Stomach (tissue), 4 donors: ENCODE measurements around the gene VIL1.

Experiments
- POLR2A ChIP-seq, 4 donors: fragments of 450-650 bp; IDR thresholded peaks; one replicate each; pipeline ENCODE4 v1.6.1; 2016; ENCODE audit warnings: antibody characterized with exemption in 4 of 4, control low read depth in 2 of 4, mild to moderate bottlenecking in 1 of 4, moderate library complexity in 1 of 4
- POLR2AphosphoS5 ChIP-seq, 3 donors: sonication (generic); formaldehyde crosslinking; IDR thresholded peaks; one replicate each; pipeline ENCODE4 v1.6.1; 2016; ENCODE audit warnings: antibody characterized with exemption in 3 of 3
- TF ChIP-seq, protein P1 (sequence below), 7 experiments: fragments of 450-650 bp in 4 of 7; fragments of 200-600 bp in 3 of 7; sonication (generic) in 3 of 7; IDR thresholded peaks; one replicate each; pipeline ENCODE4 v1.5.1; 2016 to 2019; ENCODE audit warnings: antibody characterized with exemption in 7 of 7, control low read depth in 2 of 7, mild to moderate bottlenecking in 1 of 7

GRCh38 chr2:218396688-218397462 lies 22.0 kb upstream of the VIL1 start:
- TF ChIP-seq, protein P1, sequence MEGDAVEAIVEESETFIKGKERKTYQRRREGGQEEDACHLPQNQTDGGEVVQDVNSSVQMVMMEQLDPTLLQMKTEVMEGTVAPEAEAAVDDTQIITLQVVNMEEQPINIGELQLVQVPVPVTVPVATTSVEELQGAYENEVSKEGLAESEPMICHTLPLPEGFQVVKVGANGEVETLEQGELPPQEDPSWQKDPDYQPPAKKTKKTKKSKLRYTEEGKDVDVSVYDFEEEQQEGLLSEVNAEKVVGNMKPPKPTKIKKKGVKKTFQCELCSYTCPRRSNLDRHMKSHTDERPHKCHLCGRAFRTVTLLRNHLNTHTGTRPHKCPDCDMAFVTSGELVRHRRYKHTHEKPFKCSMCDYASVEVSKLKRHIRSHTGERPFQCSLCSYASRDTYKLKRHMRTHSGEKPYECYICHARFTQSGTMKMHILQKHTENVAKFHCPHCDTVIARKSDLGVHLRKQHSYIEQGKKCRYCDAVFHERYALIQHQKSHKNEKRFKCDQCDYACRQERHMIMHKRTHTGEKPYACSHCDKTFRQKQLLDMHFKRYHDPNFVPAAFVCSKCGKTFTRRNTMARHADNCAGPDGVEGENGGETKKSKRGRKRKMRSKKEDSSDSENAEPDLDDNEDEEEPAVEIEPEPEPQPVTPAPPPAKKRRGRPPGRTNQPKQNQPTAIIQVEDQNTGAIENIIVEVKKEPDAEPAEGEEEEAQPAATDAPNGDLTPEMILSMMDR (IDR thresholded peaks at IDR 0.05) = no peak
- peak in 1 of 3 donors; percentile 37 for TF ChIP-seq POLR2AphosphoS5 (IDR thresholded peaks at IDR 0.05)
- no peak for TF ChIP-seq POLR2A (IDR thresholded peaks at IDR 0.05)
